Loucy (cell line): ENCODE data around the gene NOXO1.
"Not testable (repeated sequence)": the region's sequence is repeated elsewhere in the genome, so short reads cannot be mapped to it uniquely, and the experiment has no call there.

ENCODE experiments used
- H2AFZ ChIP-seq: fragments of 200-600 bp; sonication (generic); 2 replicates; pipeline ENCODE4 v1.6.0; 2016; ENCODE audit warnings: antibody characterized with exemption, mild to moderate bottlenecking, low read length, moderate library complexity
- H3F3A ChIP-seq: fragments of 200-600 bp; 2 replicates; pipeline ENCODE4 v1.6.0; 2016; ENCODE audit warnings: antibody characterized with exemption, low read depth, mild to moderate bottlenecking
- H3K27me3 ChIP-seq: fragments of 200-600 bp; sonication (generic); 2 replicates; pipeline ENCODE4 v1.6.1; 2014; ENCODE audit warnings: low read length, mild to moderate bottlenecking; ENCODE audit not compliant: insufficient read depth, poor library complexity, severe bottlenecking
- H3K36me3 ChIP-seq: fragments of 200-600 bp; sonication (generic); 2 replicates; pipeline ENCODE4 v1.6.1; 2016; ENCODE audit warnings: low read length; ENCODE audit not compliant: insufficient read depth
- H3K4me1 ChIP-seq: fragments of 200-600 bp; sonication (generic); 2 replicates; pipeline ENCODE4 v1.5.1; 2014; ENCODE audit warnings: low read length, mild to moderate bottlenecking; ENCODE audit not compliant: insufficient read depth, poor library complexity, severe bottlenecking
- H3K4me2 ChIP-seq: fragments of 200-600 bp; sonication (generic); 2 replicates; pipeline ENCODE4 v1.6.0; 2014; ENCODE audit warnings: antibody characterized with exemption, low read length, low read depth, mild to moderate bottlenecking; ENCODE audit not compliant: poor library complexity, severe bottlenecking
- H3K4me3 ChIP-seq: fragments of 200-600 bp; sonication (generic); 2 replicates; pipeline ENCODE4 v1.5.1; 2014; ENCODE audit warnings: low read length, mild to moderate bottlenecking, mixed read lengths; ENCODE audit not compliant: poor library complexity, severe bottlenecking
- H3K79me2 ChIP-seq: fragments of 200-600 bp; sonication (generic); 2 replicates; pipeline ENCODE4 v1.6.1; 2014; ENCODE audit warnings: low read length; ENCODE audit not compliant: insufficient read depth
- H3K9ac ChIP-seq: fragments of 200-600 bp; sonication (generic); 2 replicates; pipeline ENCODE4 v1.6.0; 2014; ENCODE audit warnings: mild to moderate bottlenecking, low read depth, low read length, moderate library complexity; ENCODE audit not compliant: poor library complexity, severe bottlenecking
- H3K9me2 ChIP-seq: fragments of 200-600 bp; sonication (generic); replicated peaks from 2 replicates; pipeline ENCODE4 v1.6.1; 2016; ENCODE audit warnings: low read depth, low read length, mixed read lengths
- H3K9me3 ChIP-seq: fragments of 200-600 bp; sonication (generic); 2 replicates; pipeline ENCODE4 v1.6.1; 2014; ENCODE audit warnings: mild to moderate bottlenecking, antibody characterized with exemption, low read length, low read depth; ENCODE audit not compliant: insufficient read depth
- H4K20me1 ChIP-seq: fragments of 200-600 bp; sonication (generic); 2 replicates; pipeline ENCODE4 v1.6.0; 2014; ENCODE audit warnings: antibody characterized with exemption, low read length, mild to moderate bottlenecking; ENCODE audit not compliant: insufficient read depth, poor library complexity, severe bottlenecking
- EZH2phosphoT487 ChIP-seq: fragments of 200-600 bp; IDR thresholded peaks from 2 replicates; pipeline ENCODE4 v1.6.1; 2018; ENCODE audit warnings: antibody characterized with exemption, mild to moderate bottlenecking, moderate library complexity, borderline replicate concordance
- TF ChIP-seq, protein P1 (sequence below): fragments of 200-600 bp; sonication (generic); conservative IDR thresholded peaks from 2 replicates; pipeline ENCODE4 v1.5.1; 2014; ENCODE audit warnings: mild to moderate bottlenecking, antibody characterized with exemption, low read length

Gene NOXO1

DNA sequence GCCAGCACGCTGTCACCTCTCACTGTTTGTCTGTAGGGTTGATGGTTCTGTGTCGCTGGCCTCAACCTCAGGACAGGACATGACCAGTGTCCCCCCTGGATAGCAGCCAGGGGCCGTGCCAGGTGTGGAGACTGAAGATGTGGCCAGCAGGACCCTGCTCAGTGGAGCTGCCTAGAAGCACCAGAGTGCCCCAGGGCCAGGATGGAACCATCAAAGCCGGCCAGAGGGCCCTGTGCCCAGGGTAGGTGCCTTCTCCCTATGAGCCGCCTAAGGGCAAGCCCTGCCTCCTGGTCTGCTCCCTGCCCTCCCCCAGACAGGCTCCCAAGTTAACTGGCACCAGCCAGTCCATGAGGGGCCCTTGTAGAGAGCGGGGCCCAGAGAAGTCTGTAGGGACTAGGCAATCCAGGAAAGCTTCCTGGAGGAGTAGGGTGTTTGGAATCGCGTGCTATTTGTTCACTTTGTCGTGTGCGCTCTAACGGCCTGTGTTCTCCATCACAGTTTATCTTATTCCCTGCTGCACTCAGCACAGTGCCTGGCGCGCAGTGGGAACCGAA lies 22.5 kb downstream of the NOXO1 start:
- H3K9ac ChIP-seq: peak overlapping the region; percentile 85
- peaks cover 22% of the 10 kb centered on the region for H4K20me1 ChIP-seq
- H2AFZ ChIP-seq: peak overlapping the region; percentile 92
- TF ChIP-seq, protein P1, sequence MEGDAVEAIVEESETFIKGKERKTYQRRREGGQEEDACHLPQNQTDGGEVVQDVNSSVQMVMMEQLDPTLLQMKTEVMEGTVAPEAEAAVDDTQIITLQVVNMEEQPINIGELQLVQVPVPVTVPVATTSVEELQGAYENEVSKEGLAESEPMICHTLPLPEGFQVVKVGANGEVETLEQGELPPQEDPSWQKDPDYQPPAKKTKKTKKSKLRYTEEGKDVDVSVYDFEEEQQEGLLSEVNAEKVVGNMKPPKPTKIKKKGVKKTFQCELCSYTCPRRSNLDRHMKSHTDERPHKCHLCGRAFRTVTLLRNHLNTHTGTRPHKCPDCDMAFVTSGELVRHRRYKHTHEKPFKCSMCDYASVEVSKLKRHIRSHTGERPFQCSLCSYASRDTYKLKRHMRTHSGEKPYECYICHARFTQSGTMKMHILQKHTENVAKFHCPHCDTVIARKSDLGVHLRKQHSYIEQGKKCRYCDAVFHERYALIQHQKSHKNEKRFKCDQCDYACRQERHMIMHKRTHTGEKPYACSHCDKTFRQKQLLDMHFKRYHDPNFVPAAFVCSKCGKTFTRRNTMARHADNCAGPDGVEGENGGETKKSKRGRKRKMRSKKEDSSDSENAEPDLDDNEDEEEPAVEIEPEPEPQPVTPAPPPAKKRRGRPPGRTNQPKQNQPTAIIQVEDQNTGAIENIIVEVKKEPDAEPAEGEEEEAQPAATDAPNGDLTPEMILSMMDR: no peak
- no peak for TF ChIP-seq EZH2phosphoT487
- peak overlapping the region; percentile 18 for H3K4me2 ChIP-seq
- H3K9me2 ChIP-seq: no peaks in the 10 kb centered on the region
- peaks cover 16% of the 10 kb centered on the region; the same call in 1 of the 2 replicates for H3K36me3 ChIP-seq
- peaks cover 33% of the 10 kb centered on the region for H3K79me2 ChIP-seq
- H3K27me3 ChIP-seq: no peaks in the 10 kb centered on the region
- peak overlapping the region; percentile 84 for H3K4me3 ChIP-seq
- peaks cover 4% of the 10 kb centered on the region for H3K4me1 ChIP-seq
- H3K9me3 ChIP-seq: no peaks in the 10 kb centered on the region
- H3F3A ChIP-seq: peaks cover 9% of the 10 kb centered on the region; the same call in 1 of the 2 replicates

- Histone ChIP-seq H3K36me3 (peaks cover 16% of the 10 kb centered on the region; the same call in 1 of the 2 replicates), H3K79me2 (peaks cover 26% of the 10 kb centered on the region), H4K20me1 (peaks cover 16% of the 10 kb centered on the region)
- not testable (repeated sequence) for H3K4me3 ChIP-seq, H3K9ac ChIP-seq, H3K27me3 ChIP-seq, H3K9me2 ChIP-seq, H3K9me3 ChIP-seq, H3F3A ChIP-seq, H3K4me2 ChIP-seq, H3K4me1 ChIP-seq, H2AFZ ChIP-seq
These were observed 23.2 kb downstream of the NOXO1 start for GRCh38 chr16:1958143-1958491.

DNA sequence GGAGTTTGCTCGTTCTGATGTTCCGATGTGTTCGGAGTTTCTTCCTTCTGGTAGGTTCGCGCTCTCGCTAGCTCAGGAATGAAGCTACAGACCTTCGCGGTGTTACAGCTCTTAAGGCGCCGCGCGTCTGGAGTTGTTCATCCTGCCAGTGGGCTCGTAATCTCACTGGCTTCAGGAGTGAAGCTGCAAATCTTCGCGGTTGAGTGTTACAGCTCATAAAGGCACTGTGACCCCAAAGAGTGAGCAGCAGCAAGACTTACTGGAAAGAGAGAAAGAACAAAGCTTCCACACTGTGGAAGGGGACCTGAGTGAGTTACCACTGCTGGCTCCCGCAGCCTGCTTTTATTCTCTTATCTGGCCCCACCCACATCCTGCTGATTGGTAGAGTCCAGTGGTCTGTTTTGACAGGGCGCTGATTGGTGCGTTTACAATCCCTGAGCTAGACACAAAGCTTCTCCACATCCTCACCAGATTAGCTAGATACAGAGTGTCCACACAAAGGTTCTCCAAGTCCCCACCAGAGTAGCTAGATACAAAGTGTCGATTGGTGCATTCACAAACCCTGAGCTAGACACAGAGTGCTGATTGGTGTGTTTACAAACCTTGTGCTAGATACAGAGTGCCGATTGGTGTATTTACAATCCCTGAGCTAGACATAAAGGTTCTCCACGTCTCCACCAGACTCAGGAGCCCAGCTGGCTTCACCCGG lies 23.7 kb downstream of the NOXO1 start:
- H3K9me3 ChIP-seq, H3F3A ChIP-seq, H3K27me3 ChIP-seq, H2AFZ ChIP-seq, H3K9me2 ChIP-seq, H3K4me2 ChIP-seq, H3K4me1 ChIP-seq, H3K4me3 ChIP-seq, H3K9ac ChIP-seq: not testable (repeated sequence)
- Histone ChIP-seq H3K79me2 (peaks cover 21% of the 10 kb centered on the region; the same call in 1 of the 2 replicates), H3K36me3 (peaks cover 10% of the 10 kb centered on the region; the same call in 1 of the 2 replicates), H4K20me1 (peaks cover 12% of the 10 kb centered on the region)

GRCh38 chr16:1953734-1954133 lies 27.5 kb downstream of the NOXO1 start:
- H3K4me3 ChIP-seq: no peak overlapping the region
- H4K20me1 ChIP-seq: no peaks in the 10 kb centered on the region
- no peaks in the 10 kb centered on the region for H3K27me3 ChIP-seq
- no peak overlapping the region for H2AFZ ChIP-seq
- H3K9me3 ChIP-seq: no peaks in the 10 kb centered on the region
- H3K9ac ChIP-seq: no peak overlapping the region
- no peaks in the 10 kb centered on the region for H3K79me2 ChIP-seq
- no peak for TF ChIP-seq EZH2phosphoT487
- TF ChIP-seq, protein P1: no peak
- H3K9me2 ChIP-seq: no peaks in the 10 kb centered on the region
- no peaks in the 10 kb centered on the region for H3F3A ChIP-seq
- no peaks in the 10 kb centered on the region for H3K36me3 ChIP-seq
- no peak overlapping the region for H3K4me2 ChIP-seq
- no peaks in the 10 kb centered on the region for H3K4me1 ChIP-seq
